ENCODE results near the gene CLDN9.

CLDN9 gene

GRCh38 chr16:3012828-3013420 lies at the start of gene CLDN9:
Gene CLDN9 (plus strand): TSS chr16:3012923. CDS start chr16:3013363, 440 bp downstream.
- peak; percentile 61 for DNase-seq

- DNase-seq, result no peak
Observed at GRCh38 chr16:2963074-2963722, 49.5 kb upstream of the CLDN9 start.

GRCh38 chr16:2963723-2964474 lies 48.8 kb upstream of the CLDN9 start, which contains the start of gene KREMEN2:
Gene KREMEN2 (plus strand): TSS chr16:2964275. CDS start chr16:2964521, 246 bp downstream.
- peak; percentile 51 for DNase-seq

GRCh38 chr16:2964475-2965336 lies 48.0 kb upstream of the CLDN9 start:
- peak; percentile 66 for DNase-seq

GRCh38 chr16:2966043-2966807 lies 46.5 kb upstream of the CLDN9 start:
- DNase-seq, result no peak

- no peak for DNase-seq
Observed at GRCh38 chr16:2966808-2967191, 45.9 kb upstream of the CLDN9 start.

- no peak for DNase-seq
Observed at GRCh38 chr16:2967211-2967631, 45.5 kb upstream of the CLDN9 start.

- no peak for DNase-seq
Observed at GRCh38 chr16:2967721-2968161, 45.0 kb upstream of the CLDN9 start.

GRCh38 chr16:2968368-2968737 lies 44.4 kb upstream of the CLDN9 start:
- no peak for DNase-seq

- peak; percentile 49 for DNase-seq
Observed at GRCh38 chr16:2968738-2969544, 43.8 kb upstream of the CLDN9 start, which contains the start of gene PAQR4. Gene PAQR4 (plus strand): TSS chr16:2969348. CDS start chr16:2969675, 327 bp downstream.

- no peak for DNase-seq
Observed at GRCh38 chr16:2969545-2970521, 42.9 kb upstream of the CLDN9 start.

- DNase-seq, result no peak
Observed at GRCh38 chr16:2970563-2970962, 42.2 kb upstream of the CLDN9 start.

- no peak for DNase-seq
Observed at GRCh38 chr16:2971134-2971984, 41.4 kb upstream of the CLDN9 start.

GRCh38 chr16:2971985-2972784 lies 40.5 kb upstream of the CLDN9 start:
- DNase-seq, result no peak

- no peak for DNase-seq
Observed at GRCh38 chr16:2973093-2973492, 39.6 kb upstream of the CLDN9 start.

- no peak for DNase-seq
Observed at GRCh38 chr16:2973605-2974318, 39.0 kb upstream of the CLDN9 start.

GRCh38 chr16:2974319-2975056 lies 38.2 kb upstream of the CLDN9 start:
- no peak for DNase-seq
